Measurements from ENCODE around the gene ICAM3. TPM values are rescaled to one million over a fixed set of nuclear protein-coding genes. Genes with fewer than 3 reads are reported as not detected.
A peak's percentile ranks its signal among the peaks of the same experiment; 100 is the strongest.

Gene ICAM3
- total RNA-seq, 4 donors from 2014 or later: 3.8 to 10.2 (median 5.1) TPM

DNA sequence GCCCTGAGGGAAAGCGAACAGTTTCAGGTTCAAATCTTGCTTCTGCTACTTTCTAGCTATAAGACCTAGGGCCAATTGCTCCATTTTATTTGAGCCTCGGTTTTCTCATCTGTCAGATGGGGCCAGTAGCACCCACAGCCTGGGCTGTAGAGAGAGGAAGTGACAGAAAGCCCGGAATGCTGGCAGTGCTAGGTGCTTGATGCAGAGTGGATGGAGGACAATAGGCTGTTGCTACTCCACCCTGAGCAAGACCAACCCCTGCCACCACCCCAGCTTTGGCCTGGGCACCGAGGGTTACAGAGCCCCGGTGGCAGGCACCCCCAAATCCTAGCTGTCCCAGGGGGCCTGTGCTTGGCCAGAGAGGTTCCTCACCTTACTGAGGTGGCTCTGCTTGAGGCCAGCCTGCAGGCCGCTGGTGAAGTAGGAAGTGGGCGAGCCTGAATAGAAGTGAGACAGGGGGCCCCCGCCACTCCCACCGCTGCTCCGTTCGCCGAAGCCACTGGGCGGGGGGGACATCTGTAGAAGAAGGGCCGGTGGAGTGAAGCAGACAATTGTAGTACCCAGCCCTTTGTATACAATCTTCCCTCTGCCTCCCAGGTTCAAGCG lies 21.5 kb downstream of the ICAM3 start:
- intact Hi-C loops (cut with DNase I; ENCODE audit: low total_unique reads): no loop called here
- no peak overlapping the region for H3K4me3 ChIP-seq (ENCODE audit: low read depth, poor library complexity, severe bottlenecking)
- no peak for DNase-seq (ENCODE audit: low spot score in 2 of 2)
- TF ChIP-seq CTCF (IDR thresholded peaks at IDR 0.05): no peak
- TF ChIP-seq POLR2A (IDR thresholded peaks at IDR 0.05): no peak
- 94 to 95% methylated on average over 15 of the region's 15 CpGs for WGBS, 2 donors

DNA sequence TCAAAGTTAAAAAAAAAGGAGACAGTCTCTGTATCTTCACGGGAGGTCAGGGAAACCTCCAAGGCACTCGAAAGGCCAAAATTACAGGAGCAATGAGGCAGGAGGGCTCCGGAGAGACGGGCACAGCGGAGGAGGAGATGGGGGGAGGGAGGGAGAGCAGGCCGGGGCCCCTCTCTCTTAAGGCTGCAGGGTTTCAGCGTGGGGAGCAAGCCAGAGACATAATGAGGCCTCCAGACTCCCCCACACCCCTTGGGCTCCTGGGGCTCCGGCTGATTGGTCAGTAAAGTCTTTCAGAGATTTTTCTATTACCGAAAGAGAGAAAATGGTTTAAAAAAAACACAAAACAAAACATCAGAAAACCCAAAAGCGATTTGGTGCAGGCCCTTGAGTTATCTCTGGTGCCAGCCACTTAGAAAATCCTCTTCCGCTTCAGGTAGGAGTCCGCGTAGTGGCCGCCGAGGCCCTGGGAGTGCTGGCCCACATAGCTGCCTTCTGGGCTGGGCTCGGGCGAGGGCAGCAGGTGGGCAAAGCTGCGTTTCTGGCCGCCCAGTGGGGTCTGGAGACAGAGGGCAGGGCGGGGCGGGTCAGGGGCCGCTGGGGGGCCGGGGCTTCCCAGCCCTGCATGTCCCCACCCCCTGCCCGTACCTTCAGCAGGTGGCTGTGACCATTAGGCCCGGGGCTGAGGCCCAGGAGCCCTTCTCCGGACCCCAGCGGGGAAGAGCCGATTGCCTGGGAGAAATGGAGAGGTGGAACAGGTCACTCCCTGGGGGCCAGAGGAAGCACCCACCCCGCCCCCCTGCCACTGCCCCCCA lies 22.2 kb downstream of the ICAM3 start:
- no peak for DNase-seq (ENCODE audit: low spot score in 2 of 2)
- TF ChIP-seq POLR2A (IDR thresholded peaks at IDR 0.05): no peak
- TF ChIP-seq CTCF (IDR thresholded peaks at IDR 0.05): no peak
- no peak overlapping the region for H3K4me3 ChIP-seq (ENCODE audit: low read depth, poor library complexity, severe bottlenecking)
- WGBS, 2 donors: 80 to 82% methylated on average over 26 of the region's 29 CpGs
- intact Hi-C loops (cut with DNase I; ENCODE audit: low total_unique reads): no loop called here

GRCh38 chr19:10316229-10317044 lies 23.0 kb downstream of the ICAM3 start:
- WGBS, 2 donors: 54 to 60% methylated on average over 19 of the region's 19 CpGs
- DNase-seq (ENCODE audit: low spot score in 2 of 2): no peak
- TF ChIP-seq POLR2A (IDR thresholded peaks at IDR 0.05): no peak
- TF ChIP-seq CTCF (IDR thresholded peaks at IDR 0.05): no peak
- intact Hi-C loops (cut with DNase I; ENCODE audit: low total_unique reads): no loop called here
- H3K4me3 ChIP-seq (ENCODE audit: low read depth, poor library complexity, severe bottlenecking): no peak overlapping the region

- intact Hi-C loops (cut with DNase I; ENCODE audit: low total_unique reads): no loop called here
- no peak for TF ChIP-seq CTCF (IDR thresholded peaks at IDR 0.05)
- TF ChIP-seq POLR2A (IDR thresholded peaks at IDR 0.05): no peak
- H3K4me3 ChIP-seq (ENCODE audit: low read depth, poor library complexity, severe bottlenecking): peak within 1 kb of the TSS; percentile 49
- 1% methylated on average over 40 to 51 of the region's 55 CpGs for WGBS, 2 donors
- DNase-seq (ENCODE audit: low spot score in 2 of 2): peak; percentile 80 to 98
Observed at GRCh38 chr19:10315335-10316214, 23.8 kb downstream of the ICAM3 start, which contains the start of gene FDX2. FDX2 (minus strand) TSS chr19:10316015; CDS start chr19:10315996, 19 bp downstream.

DNA sequence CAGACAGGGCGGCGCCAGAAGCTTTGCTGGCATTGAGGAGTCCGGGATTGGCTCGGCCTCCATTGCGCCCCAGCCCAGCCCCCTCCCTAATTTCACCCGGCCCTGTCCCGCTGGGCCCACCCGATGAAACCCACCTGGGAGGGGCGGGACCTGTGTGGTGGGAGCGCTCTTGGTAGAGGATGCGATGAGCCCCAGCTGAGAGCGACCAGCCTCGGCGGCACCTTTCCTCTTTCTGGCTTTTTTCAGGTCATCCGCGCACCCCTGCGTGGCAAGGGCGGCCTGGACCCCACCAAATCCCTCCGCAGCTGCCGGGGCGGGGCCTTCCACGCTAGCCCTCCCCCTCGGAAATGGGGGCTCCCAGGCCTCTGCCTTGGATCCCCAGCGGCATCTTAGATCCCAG lies 30.0 kb downstream of the ICAM3 start, which contains the start of gene ZGLP1:
TSS of gene ZGLP1 (minus strand) at position 393 of the 400 bp plus-strand sequence.
- no peak within 1 kb of the TSS for H3K4me3 ChIP-seq (ENCODE audit: low read depth, poor library complexity, severe bottlenecking)
- 91 to 94% methylated on average over 20 to 24 of the region's 24 CpGs for WGBS, 2 donors
- TF ChIP-seq CTCF (IDR thresholded peaks at IDR 0.05): no peak
- intact Hi-C loops (cut with DNase I; ENCODE audit: low total_unique reads): no loop called here
- no peak for DNase-seq (ENCODE audit: low spot score in 2 of 2)
